ENCODE results near the gene VARS1.
"Not testable (repeated sequence)": the region's sequence is repeated elsewhere in the genome, so short reads cannot be mapped to it uniquely, and the experiment has no call there.

Gene VARS1

GRCh38 chr6:31814677-31815024, 19.1 kb upstream of the VARS1 start:
- Histone ChIP-seq H3K9me3 (replicated peaks; ENCODE audit: insufficient read depth, low read length) (no peaks in the 10 kb centered on the region), H3F3A (ENCODE audit: insufficient read depth, low read length) (no peaks in the 10 kb centered on the region; the same call in 1 of the 2 replicates), H3K36me3 (replicated peaks; ENCODE audit: insufficient read depth, low read length) (no peaks in the 10 kb centered on the region), H3K4me1 (ENCODE audit: low read length) (peaks cover 22% of the 10 kb centered on the region), H3K9ac (ENCODE audit: low read length) (0 out of 2 replicates have a peak overlapping the region, but pooled peaks have one; percentile 21), H3K4me2 (ENCODE audit: low read depth, low read length) (peak overlapping the region; percentile 55; the same call in 1 of the 2 replicates), H3K27ac (ENCODE audit: low read length) (no peak overlapping the region), H3K79me2 (ENCODE audit: low read length) (no peaks in the 10 kb centered on the region), H3K4me3 (ENCODE audit: low read length) (peak overlapping the region; percentile 48), H2AFZ (ENCODE audit: low read length) (peak overlapping the region; percentile 72), H3K27me3 (replicated peaks; ENCODE audit: insufficient read depth, low read length) (no peaks in the 10 kb centered on the region), H3K9me2 (replicated peaks; ENCODE audit: insufficient read depth, low read length) (no peaks in the 10 kb centered on the region), H4K20me1 (ENCODE audit: insufficient read depth, low read length) (no peaks in the 10 kb centered on the region)
- TF ChIP-seq EZH2 (optimal IDR thresholded peaks at IDR 0.05; ENCODE audit: low read depth, low read length) (no peak), CTCF (IDR thresholded peaks at IDR 0.05; ENCODE audit: low read length) (no peak), EZH2phosphoT487 (IDR thresholded peaks at IDR 0.05; ENCODE audit: low read length) (no peak)
- no peak for DNase-seq

GRCh38 chr6:31813465-31813849, 17.9 kb upstream of the VARS1 start:
- Histone ChIP-seq H3K36me3 (replicated peaks; ENCODE audit: insufficient read depth, low read length) (no peaks in the 10 kb centered on the region), H3K27ac (ENCODE audit: low read length) (no peak overlapping the region), H3K9me3 (replicated peaks; ENCODE audit: insufficient read depth, low read length) (no peaks in the 10 kb centered on the region), H3K4me2 (ENCODE audit: low read depth, low read length) (peak overlapping the region; percentile 37; the same call in 1 of the 2 replicates), H3K9ac (ENCODE audit: low read length) (no peak overlapping the region), H4K20me1 (ENCODE audit: insufficient read depth, low read length) (no peaks in the 10 kb centered on the region), H3K9me2 (replicated peaks; ENCODE audit: insufficient read depth, low read length) (no peaks in the 10 kb centered on the region), H3K4me1 (ENCODE audit: low read length) (peaks cover 22% of the 10 kb centered on the region), H3K4me3 (ENCODE audit: low read length) (no peak overlapping the region), H3K79me2 (ENCODE audit: low read length) (no peaks in the 10 kb centered on the region), H3K27me3 (replicated peaks; ENCODE audit: insufficient read depth, low read length) (no peaks in the 10 kb centered on the region), H2AFZ (ENCODE audit: low read length) (no peak overlapping the region), H3F3A (ENCODE audit: insufficient read depth, low read length) (no peaks in the 10 kb centered on the region; the same call in 1 of the 2 replicates)
- no peak for TF ChIP-seq EZH2 (optimal IDR thresholded peaks at IDR 0.05; ENCODE audit: low read depth, low read length)
- no peak for TF ChIP-seq CTCF (IDR thresholded peaks at IDR 0.05; ENCODE audit: low read length)
- no peak for TF ChIP-seq EZH2phosphoT487 (IDR thresholded peaks at IDR 0.05; ENCODE audit: low read length)
- DNase-seq, result no peak

GRCh38 chr6:31811645-31812044, 16.1 kb upstream of the VARS1 start:
- TF ChIP-seq EZH2 (optimal IDR thresholded peaks at IDR 0.05; ENCODE audit: low read depth, low read length) (no peak), EZH2phosphoT487 (IDR thresholded peaks at IDR 0.05; ENCODE audit: low read length) (no peak), CTCF (IDR thresholded peaks at IDR 0.05; ENCODE audit: low read length) (no peak)
- Histone ChIP-seq H3K4me1 (ENCODE audit: low read length) (peaks cover 22% of the 10 kb centered on the region), H3K27me3 (replicated peaks; ENCODE audit: insufficient read depth, low read length) (no peaks in the 10 kb centered on the region), H3K9me2 (replicated peaks; ENCODE audit: insufficient read depth, low read length) (no peaks in the 10 kb centered on the region), H4K20me1 (ENCODE audit: insufficient read depth, low read length) (no peaks in the 10 kb centered on the region), H3K9ac (ENCODE audit: low read length) (no peak overlapping the region), H3F3A (ENCODE audit: insufficient read depth, low read length) (no peaks in the 10 kb centered on the region; the same call in 1 of the 2 replicates), H3K4me2 (ENCODE audit: low read depth, low read length) (peak overlapping the region; percentile 33; the same call in 1 of the 2 replicates), H3K9me3 (replicated peaks; ENCODE audit: insufficient read depth, low read length) (no peaks in the 10 kb centered on the region), H3K79me2 (ENCODE audit: low read length) (peaks cover under 1% of the 10 kb centered on the region; the same call in 1 of the 2 replicates), H3K27ac (ENCODE audit: low read length) (no peak overlapping the region), H3K36me3 (replicated peaks; ENCODE audit: insufficient read depth, low read length) (no peaks in the 10 kb centered on the region), H3K4me3 (ENCODE audit: low read length) (no peak overlapping the region), H2AFZ (ENCODE audit: low read length) (no peak overlapping the region)
- DNase-seq, result no peak

- H3F3A ChIP-seq (ENCODE audit: insufficient read depth, low read length); H3K4me2 ChIP-seq (ENCODE audit: low read depth, low read length); H3K27ac ChIP-seq (ENCODE audit: low read length): not testable (repeated sequence)
These were observed 13.0 kb upstream of the VARS1 start for GRCh38 chr6:31808599-31808998.

More at GRCh38 chr6:31808599-31808998, 13.0 kb upstream of the VARS1 start:
- H3K9ac ChIP-seq (ENCODE audit: low read length); H3K9me3 ChIP-seq (replicated peaks; ENCODE audit: insufficient read depth, low read length); H3K9me2 ChIP-seq (replicated peaks; ENCODE audit: insufficient read depth, low read length); H2AFZ ChIP-seq (ENCODE audit: low read length); H4K20me1 ChIP-seq (ENCODE audit: insufficient read depth, low read length); H3K27me3 ChIP-seq (replicated peaks; ENCODE audit: insufficient read depth, low read length); DNase-seq; H3K36me3 ChIP-seq (replicated peaks; ENCODE audit: insufficient read depth, low read length); H3K4me3 ChIP-seq (ENCODE audit: low read length): not testable (repeated sequence)
- peaks cover 23% of the 10 kb centered on the region for H3K4me1 ChIP-seq (ENCODE audit: low read length)
- H3K79me2 ChIP-seq (ENCODE audit: low read length), result peaks cover 27% of the 10 kb centered on the region

Measured in MM.1S (cell line).